HepG2 (cell line): Measurements from ENCODE around the gene IL32. TPM values are rescaled to one million over a fixed set of nuclear protein-coding genes. Genes with fewer than 3 reads are reported as not detected.

Source experiments
- AGO2 ChIP-seq: fragments of 200-400 bp; formaldehyde crosslinking; optimal IDR thresholded peaks from 2 replicates; pipeline ENCODE3; 2017; ENCODE audit warnings: mild to moderate bottlenecking, low read depth, low read length, moderate library complexity
- ARNT2 ChIP-seq: sonication (generic); formaldehyde crosslinking; IDR thresholded peaks from 2 replicates; pipeline ENCODE4 v1.8.0; 2022; ENCODE audit warnings: mild to moderate bottlenecking, low read depth, missing genetic modification reagents, moderate library complexity
- ARNTL ChIP-seq: sonication (generic); formaldehyde crosslinking; IDR thresholded peaks from 2 replicates; pipeline ENCODE4 v1.4.0; 2020; ENCODE audit warnings: mild to moderate bottlenecking, missing genetic modification reagents
- ATRX ChIP-seq: sonication (generic); formaldehyde crosslinking; IDR thresholded peaks from 2 replicates; pipeline ENCODE4 v1.4.0; 2020; ENCODE audit warnings: missing genetic modification reagents, borderline replicate concordance
- BCL6 ChIP-seq: IDR thresholded peaks from 2 replicates; pipeline ENCODE4 v1.6.1; 2016; ENCODE audit warnings: missing genetic modification reagents, missing compliant biosample characterization
- BORCS8-MEF2B ChIP-seq: sonication (generic); formaldehyde crosslinking; IDR thresholded peaks from 2 replicates; pipeline ENCODE4 v1.8.0; 2022; ENCODE audit warnings: mild to moderate bottlenecking, missing genetic modification reagents
- BRD4 ChIP-seq: sonication (generic); formaldehyde crosslinking; IDR thresholded peaks from 2 replicates; pipeline ENCODE4 v1.4.0; 2020; ENCODE audit warnings: missing genetic modification reagents
- CREB1 ChIP-seq, 2 experiments: fragments of 450-650 bp in 1 of 2; IDR thresholded peaks; 2 replicates each; pipeline ENCODE4 v1.6.1; 2016 to 2017; ENCODE audit warnings: control low read depth in 1 of 2, mild to moderate bottlenecking in 1 of 2, missing compliant biosample characterization in 1 of 2, missing genetic modification characterization in 1 of 2
- FOSL2 ChIP-seq: sonication (generic); formaldehyde crosslinking; IDR thresholded peaks from 2 replicates; pipeline ENCODE4 v1.4.0; 2020; ENCODE audit warnings: missing genetic modification reagents
- GATAD2A ChIP-seq: IDR thresholded peaks from 2 replicates; pipeline ENCODE4 v1.6.1; 2016
- GTF2F1 ChIP-seq: fragments of 150-350 bp; IDR thresholded peaks from 2 replicates; pipeline ENCODE4 v1.6.1; 2014; ENCODE audit warnings: low read length
- HNRNPH1 ChIP-seq: fragments of 200-400 bp; formaldehyde crosslinking; optimal IDR thresholded peaks from 2 replicates; pipeline ENCODE3; 2017; ENCODE audit warnings: mild to moderate bottlenecking, low read depth, low read length
- JUNB ChIP-seq: sonication (generic); formaldehyde crosslinking; IDR thresholded peaks from 2 replicates; pipeline ENCODE4 v1.8.0; 2022; ENCODE audit warnings: missing genetic modification reagents, mild to moderate bottlenecking, borderline replicate concordance
- MAF1 ChIP-seq: sonication (generic); formaldehyde crosslinking; IDR thresholded peaks from 2 replicates; pipeline ENCODE4 v1.5.0; 2020; ENCODE audit warnings: missing genetic modification reagents, borderline replicate concordance
- MIER3 ChIP-seq: IDR thresholded peaks from 2 replicates; pipeline ENCODE4 v1.6.1; 2016; ENCODE audit warnings: missing compliant biosample characterization, borderline replicate concordance
- MXD4 ChIP-seq: IDR thresholded peaks from 2 replicates; pipeline ENCODE4 v1.6.1; 2016; ENCODE audit warnings: mild to moderate bottlenecking, missing biosample characterization, missing genetic modification reagents
- POLR2A ChIP-seq, 2 experiments: IDR thresholded peaks; 2 replicates each; pipeline ENCODE4 v1.6.1; 2011; ENCODE audit warnings: low read depth in 2 of 2, low read length in 2 of 2, mild to moderate bottlenecking in 1 of 2, moderate library complexity in 1 of 2; ENCODE audit not compliant: insufficient read depth in 1 of 2
- TBL1XR1 ChIP-seq: fragments of 150-350 bp; IDR thresholded peaks from 2 replicates; pipeline ENCODE4 v1.6.1; 2014; ENCODE audit warnings: borderline replicate concordance, low read length; ENCODE audit not compliant: partially characterized antibody
- U2AF1 ChIP-seq: fragments of 200-400 bp; formaldehyde crosslinking; optimal IDR thresholded peaks from 2 replicates; pipeline ENCODE3; 2017; ENCODE audit warnings: mild to moderate bottlenecking, low read depth, low read length
- ZNF143 ChIP-seq: sonication (generic); formaldehyde crosslinking; IDR thresholded peaks from 2 replicates; pipeline ENCODE4 v1.4.0; 2020; ENCODE audit warnings: missing genetic modification reagents
- ZNF160 ChIP-seq: sonication (generic); formaldehyde crosslinking; IDR thresholded peaks from 2 replicates; pipeline ENCODE4 v1.8.0; 2022; ENCODE audit warnings: mild to moderate bottlenecking, inconsistent platforms, missing genetic modification reagents
- ZNF614 ChIP-seq: IDR thresholded peaks from 2 replicates; pipeline ENCODE4 v1.6.1; 2018; ENCODE audit warnings: missing biosample characterization, missing genetic modification reagents, inconsistent platforms, borderline replicate concordance
- ZNF883 ChIP-seq: sonication (generic); formaldehyde crosslinking; IDR thresholded peaks from 2 replicates; pipeline ENCODE4 v1.5.1; 2020; ENCODE audit warnings: mild to moderate bottlenecking, missing genetic modification reagents; ENCODE audit errors: not compliant biosample characterization
- polyA plus RNA-seq, 8 experiments: library from polyadenylated mRNA; depleted of rRNA in 3 of 8; stranded (reverse) in 7 of 8; unstranded in 1 of 8; fragments of >200 nt; fragmentation: Illumina TruSeq in 4 of 8; extraction: Trizol in 4 of 8; gene quantifications; 2 replicates each; pipeline versions ENCODE4 v1.2.1 to v1.2.3, GENCODE V29; 2011 to 2016; ENCODE audit warnings: low read depth in 4 of 8, missing spikeins in 1 of 8, mixed read lengths in 1 of 8; ENCODE audit not compliant: insufficient read depth in 1 of 8
- total RNA-seq, 5 experiments: library from RNA; depleted of rRNA; stranded (reverse); fragments of >200 nt; fragmentation: Illumina TruSeq; extraction: Trizol; gene quantifications; 2 replicates each; pipeline ENCODE4 v1.2.3, GENCODE V29; 2016; ENCODE audit warnings: low read depth in 1 of 5
- TF ChIP-seq, protein P1 (sequence below): IDR thresholded peaks from 2 replicates; pipeline ENCODE4 v1.6.1; 2016; ENCODE audit warnings: missing compliant biosample characterization, missing genetic modification reagents, borderline replicate concordance
- TF ChIP-seq, protein P2 (sequence below): sonication (generic); formaldehyde crosslinking; IDR thresholded peaks from 2 replicates; pipeline ENCODE4 v1.4.0; 2020; ENCODE audit warnings: missing genetic modification reagents

The IL32 gene
- total and polyA plus RNA-seq, 2 of the 13 experiments (the other 11 are each of a cell fraction or from before 2014, with no cell fraction given), result 115 to 165 TPM

DNA sequence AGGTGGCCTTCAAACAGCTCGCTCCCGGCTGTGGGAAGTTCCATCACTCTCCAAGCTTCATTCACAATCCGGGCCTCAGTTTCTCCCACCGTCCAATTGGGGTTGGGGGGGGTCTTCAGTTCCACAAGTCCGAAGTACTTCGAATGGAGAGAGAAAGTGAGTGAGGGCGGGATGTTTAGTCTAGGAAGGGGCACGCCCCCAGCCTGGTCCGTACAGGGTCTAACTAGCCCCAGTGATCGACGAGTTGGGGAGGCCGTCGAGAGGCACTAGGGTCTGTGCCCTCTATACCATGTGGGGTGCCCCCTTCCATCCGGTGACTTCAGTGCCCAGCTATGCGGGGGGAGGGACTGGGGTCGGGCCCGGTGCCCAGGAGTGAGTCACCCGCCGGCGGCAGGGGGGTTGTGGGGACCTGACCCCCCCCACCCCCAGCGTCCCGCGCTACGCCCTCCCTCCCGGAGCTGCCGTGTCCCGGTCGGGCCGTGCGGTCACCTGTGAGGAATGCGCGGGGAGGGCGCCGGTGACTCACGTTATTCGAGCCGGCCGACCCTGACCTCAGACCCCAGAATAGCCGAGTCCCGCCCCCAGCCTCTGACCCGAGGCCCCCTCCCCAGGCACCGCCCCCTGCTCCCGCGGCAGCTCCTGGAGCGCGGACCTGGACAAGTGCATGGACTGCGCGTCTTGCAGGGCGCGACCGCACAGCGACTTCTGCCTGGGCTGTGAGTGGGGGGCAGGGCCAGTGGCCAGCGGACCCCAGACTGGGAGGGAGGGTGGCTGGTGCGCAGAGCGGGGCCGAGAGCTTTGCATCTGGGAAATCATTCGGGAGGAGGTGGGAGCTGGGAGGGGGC is 44.6 kb upstream of the IL32 start (continued):
- TF ChIP-seq, protein P1, sequence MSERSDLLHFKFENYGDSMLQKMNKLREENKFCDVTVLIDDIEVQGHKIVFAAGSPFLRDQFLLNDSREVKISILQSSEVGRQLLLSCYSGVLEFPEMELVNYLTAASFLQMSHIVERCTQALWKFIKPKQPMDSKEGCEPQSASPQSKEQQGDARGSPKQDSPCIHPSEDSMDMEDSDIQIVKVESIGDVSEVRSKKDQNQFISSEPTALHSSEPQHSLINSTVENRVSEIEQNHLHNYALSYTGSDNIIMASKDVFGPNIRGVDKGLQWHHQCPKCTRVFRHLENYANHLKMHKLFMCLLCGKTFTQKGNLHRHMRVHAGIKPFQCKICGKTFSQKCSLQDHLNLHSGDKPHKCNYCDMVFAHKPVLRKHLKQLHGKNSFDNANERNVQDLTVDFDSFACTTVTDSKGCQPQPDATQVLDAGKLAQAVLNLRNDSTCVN (CRISPR knock-in tag), result no peak
- TF ChIP-seq CREB1 (IDR thresholded peaks at IDR 0.05) (peak; percentile 56), CREB1 (CRISPR knock-in tag; IDR thresholded peaks at IDR 0.05) (no peak), JUNB (CRISPR knock-in tag) (peak; percentile 94), MXD4 (peak; percentile 51; the same call in 1 of the 2 replicates), BORCS8-MEF2B (CRISPR knock-in tag) (peak; percentile 49; the same call in 1 of the 2 replicates), ZNF160 (CRISPR knock-in tag) (0 out of 2 replicates have a peak, but pooled peaks have one; percentile 57), TBL1XR1 (peak; percentile 74), BRD4 (peak; percentile 30), ZNF614 (CRISPR knock-in tag) (no peak), ZNF883 (CRISPR knock-in tag) (peak; percentile 22), BCL6 (peak; percentile 64), MAF1 (CRISPR knock-in tag) (no peak), FOSL2 (CRISPR knock-in tag) (peak; percentile 99), ARNT2 (CRISPR knock-in tag) (peak; percentile 57; the same call in 1 of the 2 replicates), GATAD2A (CRISPR knock-in tag) (peak; percentile 71), ZNF143 (CRISPR knock-in tag) (peak; percentile 48), U2AF1 (peak; percentile 61), POLR2A (IDR thresholded peaks at IDR 0.05; ENCODE audit: insufficient read depth in 1 of 2, low read depth in 2 of 2, low read length in 2 of 2) (peak in 1 of 2 experiments; percentile 67; a peak in 3 of 4 replicates), GTF2F1 (no peak), ARNTL (CRISPR knock-in tag) (peak; percentile 75), ATRX (CRISPR knock-in tag) (no peak), MIER3 (peak; percentile 78; the same call in 1 of the 2 replicates), HNRNPH1 (peak; percentile 24), AGO2 (peak; percentile 75)
- TF ChIP-seq, protein P2, sequence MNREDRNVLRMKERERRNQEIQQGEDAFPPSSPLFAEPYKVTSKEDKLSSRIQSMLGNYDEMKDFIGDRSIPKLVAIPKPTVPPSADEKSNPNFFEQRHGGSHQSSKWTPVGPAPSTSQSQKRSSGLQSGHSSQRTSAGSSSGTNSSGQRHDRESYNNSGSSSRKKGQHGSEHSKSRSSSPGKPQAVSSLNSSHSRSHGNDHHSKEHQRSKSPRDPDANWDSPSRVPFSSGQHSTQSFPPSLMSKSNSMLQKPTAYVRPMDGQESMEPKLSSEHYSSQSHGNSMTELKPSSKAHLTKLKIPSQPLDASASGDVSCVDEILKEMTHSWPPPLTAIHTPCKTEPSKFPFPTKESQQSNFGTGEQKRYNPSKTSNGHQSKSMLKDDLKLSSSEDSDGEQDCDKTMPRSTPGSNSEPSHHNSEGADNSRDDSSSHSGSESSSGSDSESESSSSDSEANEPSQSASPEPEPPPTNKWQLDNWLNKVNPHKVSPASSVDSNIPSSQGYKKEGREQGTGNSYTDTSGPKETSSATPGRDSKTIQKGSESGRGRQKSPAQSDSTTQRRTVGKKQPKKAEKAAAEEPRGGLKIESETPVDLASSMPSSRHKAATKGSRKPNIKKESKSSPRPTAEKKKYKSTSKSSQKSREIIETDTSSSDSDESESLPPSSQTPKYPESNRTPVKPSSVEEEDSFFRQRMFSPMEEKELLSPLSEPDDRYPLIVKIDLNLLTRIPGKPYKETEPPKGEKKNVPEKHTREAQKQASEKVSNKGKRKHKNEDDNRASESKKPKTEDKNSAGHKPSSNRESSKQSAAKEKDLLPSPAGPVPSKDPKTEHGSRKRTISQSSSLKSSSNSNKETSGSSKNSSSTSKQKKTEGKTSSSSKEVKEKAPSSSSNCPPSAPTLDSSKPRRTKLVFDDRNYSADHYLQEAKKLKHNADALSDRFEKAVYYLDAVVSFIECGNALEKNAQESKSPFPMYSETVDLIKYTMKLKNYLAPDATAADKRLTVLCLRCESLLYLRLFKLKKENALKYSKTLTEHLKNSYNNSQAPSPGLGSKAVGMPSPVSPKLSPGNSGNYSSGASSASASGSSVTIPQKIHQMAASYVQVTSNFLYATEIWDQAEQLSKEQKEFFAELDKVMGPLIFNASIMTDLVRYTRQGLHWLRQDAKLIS (CRISPR knock-in tag), result peak; percentile 46; the same call in 1 of the 2 replicates
